Activated naive CD8-positive, alpha-beta T cell treated with anti-CD3 and anti-CD28 coated beads for 36 hours (primary cell): ENCODE measurements around the gene PHTF1. TPM values are rescaled to one million over a fixed set of nuclear protein-coding genes. Genes with fewer than 3 reads are reported as not detected.

Source experiments
- DNase-seq: peaks from one replicate; pipeline ENCODE4 v3.0.0; 2021
- H3K27ac Mint-ChIP-seq: one replicate; pipeline ENCODE4 v1.8.0; 2022; ENCODE audit warnings: mild to moderate bottlenecking, moderate library complexity, mixed read lengths
- H3K27me3 Mint-ChIP-seq: one replicate; pipeline ENCODE4 v1.8.0; 2022; ENCODE audit warnings: mild to moderate bottlenecking, mixed read lengths
- H3K36me3 Mint-ChIP-seq: one replicate; pipeline ENCODE4 v1.8.0; 2021; ENCODE audit warnings: mild to moderate bottlenecking, mixed read lengths
- H3K4me1 Mint-ChIP-seq: one replicate; pipeline ENCODE4 v1.8.0; 2021; ENCODE audit warnings: mixed read lengths
- H3K4me3 Mint-ChIP-seq: one replicate; pipeline ENCODE4 v1.8.0; 2022; ENCODE audit warnings: mild to moderate bottlenecking, moderate library complexity, mixed read lengths
- H3K9me3 Mint-ChIP-seq: one replicate; pipeline ENCODE4 v1.8.0; 2022; ENCODE audit warnings: mixed read lengths
- total RNA-seq, 2 experiments: library from RNA; stranded (reverse); gene quantifications; one replicate each; pipeline ENCODE4 v1.2.3, GENCODE V29; 2021

The PHTF1 gene
- total RNA-seq, 2 experiments from 2014 or later = 14.5 to 17.2 TPM

DNA sequence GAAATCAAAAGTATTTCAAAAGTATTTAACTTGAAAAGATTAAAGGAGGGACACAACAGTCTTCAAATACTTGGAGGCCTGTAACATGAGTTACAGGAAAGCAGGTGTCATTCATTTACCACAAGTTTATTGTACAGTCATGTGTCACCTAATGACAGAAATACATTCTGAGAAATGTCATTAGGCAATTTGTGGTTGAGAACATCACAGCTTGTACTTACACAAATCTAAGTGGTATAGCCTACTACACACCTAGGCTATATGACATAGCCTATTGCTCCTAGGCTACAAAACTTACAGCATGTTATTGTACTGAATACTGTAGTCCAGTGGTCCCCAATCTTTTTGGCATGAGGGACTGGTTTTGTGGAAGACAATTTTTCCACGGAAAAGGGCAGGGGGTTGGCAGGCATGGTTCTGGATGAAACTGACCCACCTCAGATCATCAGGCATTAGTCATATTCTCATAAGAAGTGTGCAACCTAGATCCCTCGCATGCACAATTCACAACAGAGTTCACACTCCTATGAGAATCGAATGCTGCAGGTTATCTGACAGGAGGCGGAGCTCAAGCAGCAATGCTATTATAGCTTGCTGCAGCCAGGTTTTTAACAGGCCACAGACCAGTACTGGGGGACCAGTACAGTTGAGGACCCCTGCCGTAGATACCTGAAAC is 25.0 kb upstream of the PHTF1 start:
- peak; percentile 22 for DNase-seq
- peak overlapping the region; percentile 71 for H3K4me3 Mint-ChIP-seq
- peaks cover 52% of the 10 kb centered on the region for H3K4me1 Mint-ChIP-seq
- no peaks in the 10 kb centered on the region for H3K27me3 Mint-ChIP-seq
- no peaks in the 10 kb centered on the region for H3K9me3 Mint-ChIP-seq
- H3K27ac Mint-ChIP-seq = no peak overlapping the region
- H3K36me3 Mint-ChIP-seq = peaks cover 25% of the 10 kb centered on the region

DNA sequence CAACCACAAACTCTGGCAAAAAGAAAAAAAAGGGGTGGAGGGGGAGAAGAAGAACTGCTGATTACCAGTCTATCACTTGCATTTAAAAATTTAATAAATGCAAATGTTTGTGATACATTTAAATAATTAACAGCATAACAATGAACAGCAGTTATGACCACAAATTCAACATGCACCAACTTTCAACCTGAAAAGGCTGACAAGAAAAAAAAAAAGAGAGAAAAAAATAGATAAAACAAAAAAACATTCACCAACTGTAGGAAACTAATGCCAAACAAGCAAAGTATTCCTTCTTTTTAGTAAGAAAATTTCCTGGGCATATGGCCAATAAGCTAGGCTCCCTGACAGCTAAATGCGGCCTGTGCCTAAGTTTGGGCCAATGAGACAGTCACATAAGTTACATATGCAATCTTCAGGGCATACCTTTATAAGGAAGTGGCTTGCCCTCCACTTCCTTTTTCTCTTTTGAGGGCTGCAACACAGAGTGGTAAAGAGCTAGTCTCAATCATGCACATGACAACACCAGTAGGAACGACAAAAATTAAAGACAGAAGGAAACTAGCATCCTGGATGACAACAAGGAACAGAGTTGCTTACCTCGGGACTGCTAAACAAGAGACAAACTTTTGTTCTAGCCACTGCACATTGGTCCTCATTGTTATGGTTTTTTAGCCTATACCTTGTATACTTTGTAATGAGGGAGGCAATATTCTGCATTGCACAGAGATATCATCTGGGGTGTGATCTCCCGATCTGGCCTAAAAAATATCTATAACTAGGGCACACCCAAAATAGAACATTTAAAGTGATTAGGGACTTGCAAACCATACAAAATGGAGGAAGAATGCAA is 24.2 kb upstream of the PHTF1 start:
- peak; percentile 36 for DNase-seq
- Mint-ChIP-seq H3K4me3 (peak overlapping the region; percentile 71), H3K27ac (no peak overlapping the region), H3K9me3 (peaks cover 4% of the 10 kb centered on the region), H3K4me1 (peaks cover 53% of the 10 kb centered on the region), H3K27me3 (no peaks in the 10 kb centered on the region), H3K36me3 (peaks cover 24% of the 10 kb centered on the region)

DNA sequence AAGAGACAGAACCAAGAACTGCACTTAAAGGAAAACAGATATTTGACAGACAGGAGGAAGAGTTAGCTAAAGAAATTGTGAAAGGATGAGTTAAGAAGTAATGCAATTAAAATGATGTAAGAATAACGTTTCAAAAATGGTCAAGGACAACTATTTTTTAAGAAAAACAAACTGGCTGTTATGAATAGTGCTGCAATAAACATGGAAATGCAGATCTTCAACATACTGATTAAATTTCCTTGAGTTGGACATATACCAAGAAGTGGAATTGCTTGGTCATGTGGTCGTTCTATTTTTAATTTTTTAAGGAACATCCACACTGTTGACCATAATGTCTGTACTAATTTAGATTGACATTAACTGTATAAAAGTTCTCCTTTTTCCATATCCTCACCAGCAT is 23.1 kb upstream of the PHTF1 start:
- DNase-seq = no peak
- Mint-ChIP-seq H3K36me3 (peaks cover 26% of the 10 kb centered on the region), H3K4me3 (no peak overlapping the region), H3K27me3 (no peaks in the 10 kb centered on the region), H3K27ac (no peak overlapping the region), H3K9me3 (peaks cover 4% of the 10 kb centered on the region), H3K4me1 (peaks cover 45% of the 10 kb centered on the region)

DNA sequence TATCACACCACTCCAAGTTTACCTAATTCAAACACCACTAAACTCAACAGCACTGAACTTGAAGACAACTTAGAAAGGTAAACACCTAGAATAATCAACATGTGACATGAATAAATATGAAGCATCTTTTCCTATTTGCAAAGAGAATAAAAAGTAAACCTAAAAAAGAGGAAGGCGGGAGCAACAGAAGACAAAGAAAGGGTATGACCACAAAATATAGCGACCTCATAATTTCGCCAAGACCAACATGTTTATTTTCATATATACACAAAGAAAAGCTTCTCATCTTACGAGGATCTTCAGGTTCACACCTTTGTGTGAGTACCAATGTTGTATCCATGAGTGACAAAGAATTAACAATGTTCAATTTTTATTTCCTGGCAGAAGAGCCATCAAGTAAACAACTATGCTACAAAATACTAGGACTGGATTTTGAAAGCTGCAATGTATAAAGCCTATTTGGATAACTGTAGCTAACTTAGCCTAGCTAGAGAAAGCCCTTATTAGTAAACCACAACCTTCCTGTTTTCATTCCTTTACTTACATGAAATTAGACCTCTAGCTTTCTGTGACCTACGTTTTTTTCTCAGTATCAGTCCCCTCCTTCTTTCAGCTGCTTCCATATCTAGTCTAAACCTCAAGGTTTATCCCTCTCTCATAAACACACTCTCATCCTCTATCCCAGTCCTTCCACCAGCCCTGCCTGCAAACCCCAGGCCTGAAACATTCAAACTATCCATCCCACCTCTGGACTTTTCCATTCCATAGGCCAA is 21.3 kb upstream of the PHTF1 start:
- H3K36me3 Mint-ChIP-seq = peaks cover 25% of the 10 kb centered on the region
- no peak for DNase-seq
- no peaks in the 10 kb centered on the region for H3K27me3 Mint-ChIP-seq
- H3K4me1 Mint-ChIP-seq = peaks cover 29% of the 10 kb centered on the region
- H3K4me3 Mint-ChIP-seq = no peak overlapping the region
- H3K27ac Mint-ChIP-seq = no peak overlapping the region
- H3K9me3 Mint-ChIP-seq = peaks cover 4% of the 10 kb centered on the region

DNA sequence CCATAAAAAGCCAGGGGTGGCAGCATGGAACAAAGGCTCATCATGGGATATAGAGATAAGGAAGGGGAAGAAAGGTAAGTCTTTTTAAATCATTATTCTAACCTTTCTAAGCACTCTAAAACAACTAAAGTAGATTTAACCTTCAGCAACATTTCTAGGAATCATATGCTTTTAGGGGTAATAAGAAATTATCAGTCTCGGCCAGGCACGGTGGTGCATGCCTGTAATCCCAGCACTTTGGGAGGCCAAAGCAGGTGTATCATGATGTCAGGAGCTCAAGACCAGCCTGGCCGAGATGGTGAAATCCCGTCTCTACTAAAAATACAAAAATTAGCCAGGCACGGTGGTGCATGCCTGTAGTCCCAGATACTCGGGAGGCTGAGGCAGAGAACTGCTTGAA is 20.3 kb upstream of the PHTF1 start:
- H3K27ac Mint-ChIP-seq = no peak overlapping the region
- peaks cover 4% of the 10 kb centered on the region for H3K9me3 Mint-ChIP-seq
- H3K27me3 Mint-ChIP-seq = no peaks in the 10 kb centered on the region
- peaks cover 24% of the 10 kb centered on the region for H3K4me1 Mint-ChIP-seq
- no peak for DNase-seq
- no peak overlapping the region for H3K4me3 Mint-ChIP-seq
- H3K36me3 Mint-ChIP-seq = peaks cover 26% of the 10 kb centered on the region

DNA sequence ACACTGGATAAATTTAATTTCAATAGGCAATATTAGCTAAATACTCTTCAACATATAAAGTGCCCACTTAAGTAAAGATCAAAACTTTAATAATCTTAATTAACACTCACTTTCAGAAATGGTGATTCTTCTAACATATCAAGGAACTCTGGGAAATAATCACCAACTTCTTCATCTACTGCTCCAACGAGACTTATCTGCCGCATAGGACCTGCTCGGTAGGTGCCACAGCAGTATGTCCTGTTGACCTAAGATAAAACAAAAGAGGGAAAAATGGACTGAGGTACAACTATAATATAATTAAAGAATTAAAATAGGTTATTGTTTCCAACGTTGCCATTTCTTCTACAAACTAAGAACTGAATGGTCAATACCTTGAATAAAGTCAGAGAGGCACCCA is 18.3 kb upstream of the PHTF1 start:
- Mint-ChIP-seq H3K27me3 (no peaks in the 10 kb centered on the region), H3K4me1 (peaks cover 6% of the 10 kb centered on the region), H3K4me3 (no peak overlapping the region), H3K9me3 (peaks cover 4% of the 10 kb centered on the region), H3K36me3 (peaks cover 22% of the 10 kb centered on the region), H3K27ac (no peak overlapping the region)
- DNase-seq = no peak

DNA sequence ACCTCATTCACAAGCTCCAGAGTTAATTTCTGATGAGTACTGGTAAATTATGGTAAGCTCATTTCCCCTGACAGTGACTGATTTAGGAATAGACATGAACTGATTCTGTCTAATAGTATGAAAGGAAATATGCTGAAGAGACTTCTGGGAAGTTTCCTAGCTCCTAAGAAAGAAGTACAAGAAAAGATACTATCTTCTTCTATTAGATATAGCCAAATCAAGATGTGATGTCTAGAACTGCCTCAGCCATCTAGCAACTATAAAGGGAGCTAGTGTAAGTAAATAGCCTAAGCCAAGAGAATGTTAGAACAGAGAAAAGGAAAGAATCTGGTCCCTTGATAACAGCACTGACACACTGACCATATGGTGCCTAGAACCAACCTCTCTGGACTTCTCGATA is 10.7 kb upstream of the PHTF1 start:
- Mint-ChIP-seq H3K36me3 (peaks cover 24% of the 10 kb centered on the region), H3K9me3 (no peaks in the 10 kb centered on the region), H3K4me1 (peaks cover 33% of the 10 kb centered on the region), H3K27ac (no peak overlapping the region), H3K4me3 (no peak overlapping the region), H3K27me3 (no peaks in the 10 kb centered on the region)
- DNase-seq = no peak

DNA sequence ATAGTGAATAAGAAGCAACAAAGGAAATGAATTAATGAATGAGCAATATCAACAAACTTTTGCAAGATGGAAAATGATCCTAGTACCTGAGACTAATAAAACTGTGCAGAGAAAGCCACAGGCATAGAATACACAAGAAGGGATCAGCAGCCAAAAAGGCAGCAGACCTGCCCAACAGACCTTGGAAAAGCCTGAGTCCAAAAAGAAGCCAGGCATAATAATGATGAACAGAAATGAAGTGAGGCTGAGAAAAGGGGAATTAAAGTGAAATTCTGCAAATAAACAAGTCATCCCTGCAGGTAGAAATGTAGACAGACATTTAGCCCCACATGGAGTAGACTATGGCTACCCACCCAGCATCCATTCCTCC is 10.3 kb upstream of the PHTF1 start:
- H3K36me3 Mint-ChIP-seq = peaks cover 24% of the 10 kb centered on the region
- H3K27ac Mint-ChIP-seq = no peak overlapping the region
- H3K4me3 Mint-ChIP-seq = no peak overlapping the region
- no peaks in the 10 kb centered on the region for H3K9me3 Mint-ChIP-seq
- peaks cover 33% of the 10 kb centered on the region for H3K4me1 Mint-ChIP-seq
- no peaks in the 10 kb centered on the region for H3K27me3 Mint-ChIP-seq
- DNase-seq = no peak

DNA sequence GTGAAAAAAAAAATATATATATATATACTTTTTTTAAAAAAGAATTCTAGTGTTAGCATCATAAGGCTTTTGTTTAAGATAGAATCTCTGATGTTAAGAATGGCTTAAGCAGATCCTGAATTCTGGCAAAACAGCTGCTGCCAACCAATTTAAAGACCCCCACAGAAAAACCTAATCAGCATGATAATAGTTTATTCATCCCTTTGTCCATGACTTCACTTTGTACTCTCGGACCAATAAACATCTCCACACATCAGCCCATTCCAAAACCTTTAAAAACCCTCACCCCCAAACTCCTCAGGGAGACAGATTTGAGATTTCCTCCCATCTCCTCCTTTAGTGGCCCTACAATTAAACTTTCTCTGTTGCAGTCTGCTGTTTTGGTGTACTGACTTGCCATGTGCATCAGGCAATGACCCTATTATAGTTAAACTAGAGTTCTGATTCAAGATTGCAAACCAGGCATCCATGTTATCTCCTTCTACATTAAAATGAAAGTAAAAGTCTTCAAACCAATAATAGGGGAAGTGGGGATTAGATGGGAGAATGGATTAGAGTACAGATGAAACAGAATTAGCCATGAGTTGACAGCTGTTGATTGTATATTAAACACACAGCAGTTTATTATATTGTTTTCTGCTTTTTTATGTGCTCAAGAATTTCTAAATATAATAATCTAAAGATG is 9.8 kb upstream of the PHTF1 start:
- DNase-seq = no peak
- H3K27me3 Mint-ChIP-seq = no peaks in the 10 kb centered on the region
- H3K4me3 Mint-ChIP-seq = no peak overlapping the region
- no peaks in the 10 kb centered on the region for H3K9me3 Mint-ChIP-seq
- peak overlapping the region; percentile 25 for H3K27ac Mint-ChIP-seq
- peaks cover 24% of the 10 kb centered on the region for H3K36me3 Mint-ChIP-seq
- H3K4me1 Mint-ChIP-seq = peaks cover 33% of the 10 kb centered on the region

DNA sequence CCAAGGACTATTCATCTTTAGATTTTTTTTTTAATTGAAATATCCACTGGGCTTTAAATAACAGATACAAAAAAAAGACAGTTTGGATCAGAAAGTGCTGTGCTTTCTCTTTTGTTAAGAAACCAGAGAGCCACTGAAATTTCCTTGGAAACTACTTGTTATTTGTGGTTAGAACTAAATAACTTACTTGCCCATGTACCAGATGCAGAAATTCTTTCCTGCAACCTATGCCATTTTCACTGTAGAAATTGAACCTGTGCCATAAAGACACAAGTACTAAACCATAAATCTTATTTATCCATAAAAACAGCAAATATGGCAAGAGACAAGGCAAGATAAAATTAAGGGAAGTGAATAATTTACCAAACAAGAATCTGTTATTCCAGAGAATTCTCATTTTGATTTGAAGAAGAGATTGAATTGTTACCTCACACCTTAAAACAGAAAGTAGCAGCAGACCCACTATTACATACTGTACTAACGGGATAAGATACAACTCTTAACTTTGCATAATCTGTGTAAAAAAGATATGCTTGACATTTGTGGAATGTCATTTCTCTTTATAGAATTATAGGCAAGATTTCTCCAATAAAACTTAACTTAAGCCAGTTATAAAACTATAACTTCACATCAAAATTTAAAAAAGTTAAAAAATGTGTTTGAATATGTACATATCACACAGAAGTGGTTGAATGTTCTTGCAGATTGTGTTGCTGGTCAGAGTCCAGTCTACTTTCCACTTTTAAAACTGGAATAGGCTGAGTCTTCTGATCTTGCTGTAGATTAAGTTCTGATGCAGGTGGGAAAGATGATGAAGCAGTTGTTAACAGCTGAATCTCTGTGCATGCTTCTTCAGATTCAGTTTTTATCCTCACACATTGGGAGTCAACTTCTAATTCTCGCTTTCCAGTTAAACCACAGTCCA is 6.3 kb upstream of the PHTF1 start:
- DNase-seq = no peak
- Mint-ChIP-seq H3K4me1 (peaks cover 28% of the 10 kb centered on the region), H3K27ac (peak overlapping the region; percentile 31), H3K9me3 (no peaks in the 10 kb centered on the region), H3K4me3 (no peak overlapping the region), H3K36me3 (peaks cover 24% of the 10 kb centered on the region), H3K27me3 (no peaks in the 10 kb centered on the region)

DNA sequence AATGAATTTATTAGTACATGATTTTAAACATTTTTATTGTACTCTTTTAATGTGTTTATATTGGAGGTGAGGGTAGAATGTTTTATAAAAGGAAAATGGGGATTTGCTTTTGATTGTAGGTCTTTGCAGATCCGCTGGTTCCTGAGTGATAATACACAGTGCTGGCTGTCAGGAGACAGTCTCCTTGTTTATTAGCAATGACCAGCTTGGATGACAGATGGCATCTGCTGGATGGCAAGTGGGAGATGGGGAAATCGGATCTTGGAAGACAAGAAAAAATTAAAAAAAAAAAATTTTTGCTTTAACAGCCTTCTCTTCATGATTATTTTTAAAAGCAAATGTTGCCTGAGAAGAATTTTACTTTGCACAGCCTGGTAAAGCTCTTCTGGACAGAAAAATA is 4.4 kb upstream of the PHTF1 start:
- H3K36me3 Mint-ChIP-seq = peaks cover 19% of the 10 kb centered on the region
- no peak overlapping the region for H3K27ac Mint-ChIP-seq
- H3K9me3 Mint-ChIP-seq = no peaks in the 10 kb centered on the region
- H3K4me3 Mint-ChIP-seq = no peak overlapping the region
- H3K4me1 Mint-ChIP-seq = peaks cover 22% of the 10 kb centered on the region
- no peaks in the 10 kb centered on the region for H3K27me3 Mint-ChIP-seq
- DNase-seq = no peak

DNA sequence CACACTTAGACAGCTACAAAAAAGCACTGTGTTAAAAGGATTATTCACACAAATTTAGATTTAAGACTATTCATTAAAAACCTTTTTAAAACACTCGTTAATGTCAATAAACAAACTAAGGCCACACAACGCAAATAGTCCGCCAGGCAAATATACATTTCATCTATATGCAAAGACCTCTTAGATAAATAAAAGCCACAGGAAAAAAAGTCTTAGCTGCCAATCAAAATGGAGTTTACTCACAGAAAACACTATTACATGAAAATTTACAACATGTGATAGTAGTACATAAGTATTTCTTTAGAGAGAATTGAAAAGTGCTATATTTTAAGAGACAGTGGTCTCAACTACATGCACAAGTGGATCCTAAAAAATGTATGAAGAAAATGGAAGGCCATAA is 2.7 kb upstream of the PHTF1 start:
- Mint-ChIP-seq H3K36me3 (peaks cover 11% of the 10 kb centered on the region), H3K4me1 (peaks cover 26% of the 10 kb centered on the region), H3K9me3 (no peaks in the 10 kb centered on the region), H3K27ac (no peak overlapping the region), H3K27me3 (no peaks in the 10 kb centered on the region), H3K4me3 (no peak overlapping the region)
- no peak for DNase-seq

DNA sequence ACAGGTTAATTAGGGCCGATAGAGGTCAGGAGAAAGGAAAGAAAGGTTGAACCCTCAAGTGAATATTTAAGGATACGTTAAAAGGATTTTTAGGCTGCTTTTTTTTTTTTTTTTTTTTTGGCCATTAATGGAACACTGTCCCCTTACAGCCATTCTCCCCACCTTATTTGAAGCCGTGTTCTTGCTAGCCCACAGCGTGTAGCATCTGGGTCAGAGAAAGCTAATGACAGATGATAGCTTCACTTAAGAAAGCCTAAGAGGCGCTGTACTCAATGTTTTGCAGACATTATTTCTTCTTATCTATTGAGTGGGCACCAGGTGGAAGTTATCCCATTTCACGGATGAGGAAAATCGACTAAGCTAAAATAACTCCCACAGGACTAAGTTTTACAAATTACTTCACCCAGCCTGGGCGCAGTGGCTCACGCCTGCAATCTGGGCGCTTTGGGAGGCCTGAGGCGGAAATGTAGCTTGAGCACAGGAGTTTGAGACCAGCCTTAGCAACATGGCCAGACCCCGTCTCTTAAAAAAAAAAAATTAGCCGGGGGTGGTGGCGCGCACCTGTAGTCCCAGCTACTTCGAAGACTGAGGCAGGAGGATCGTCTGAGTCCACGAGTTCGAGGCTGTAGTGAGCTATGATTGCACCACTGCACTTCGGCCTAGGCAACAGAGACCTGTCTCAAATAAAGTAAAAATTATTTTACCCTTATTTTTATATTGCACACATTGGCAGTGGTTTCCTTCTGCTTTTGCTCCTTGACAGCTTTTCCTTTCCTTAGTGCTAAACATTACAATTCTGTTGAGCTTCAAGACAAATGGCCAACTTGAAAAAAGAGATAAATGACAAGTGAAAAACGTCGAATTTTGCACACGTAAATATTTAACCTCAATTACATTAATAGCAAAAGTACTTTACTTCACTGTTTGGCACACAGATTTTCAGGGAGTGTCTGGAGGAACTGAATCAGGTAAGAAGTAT is 1.1 kb upstream of the PHTF1 start:
- no peaks in the 10 kb centered on the region for H3K9me3 Mint-ChIP-seq

More for the DNA sequence above, 1.1 kb upstream of the PHTF1 start:
- Mint-ChIP-seq H3K4me3 (peak overlapping the region; percentile 91), H3K27me3 (no peaks in the 10 kb centered on the region), H3K36me3 (peaks cover 18% of the 10 kb centered on the region), H3K4me1 (peaks cover 20% of the 10 kb centered on the region), H3K27ac (peak overlapping the region; percentile 96)
- no peak for DNase-seq
